Hepatic stellate cell (primary cell): ENCODE results near the gene MROH9.
"Not testable (repeated sequence)": the region's sequence is repeated elsewhere in the genome, so short reads cannot be mapped to it uniquely, and the experiment has no call there.

ENCODE experiments used
- DNase-seq: peaks from one replicate; pipeline ENCODE4 v3.0.0; 2011; ENCODE audit warnings: low spot score

Gene MROH9

GRCh38 chr1:170935231-170935630, at the start of gene MROH9:
MROH9 (plus strand) TSS chr1:170935534; CDS start chr1:170945557, 10,023 bp downstream.
- DNase-seq = no peak

- no peak for DNase-seq
Observed at GRCh38 chr1:170885551-170885950, 49.8 kb upstream of the MROH9 start.

- no peak for DNase-seq
Observed at GRCh38 chr1:170886460-170886859, 48.9 kb upstream of the MROH9 start.

GRCh38 chr1:170887726-170888125, 47.6 kb upstream of the MROH9 start:
- DNase-seq = no peak

GRCh38 chr1:170891872-170892271, 43.5 kb upstream of the MROH9 start:
- no peak for DNase-seq

- no peak for DNase-seq
Observed at GRCh38 chr1:170893655-170894297, 41.6 kb upstream of the MROH9 start.

- DNase-seq = no peak
Observed at GRCh38 chr1:170903961-170904360, 31.4 kb upstream of the MROH9 start.

GRCh38 chr1:170908942-170909341, 26.4 kb upstream of the MROH9 start:
- DNase-seq = no peak

- DNase-seq = peak; percentile 36
Observed at GRCh38 chr1:170910273-170910672, 25.1 kb upstream of the MROH9 start.

GRCh38 chr1:170917373-170917772, 18.0 kb upstream of the MROH9 start:
- no peak for DNase-seq

- not testable (repeated sequence) for DNase-seq
Observed at GRCh38 chr1:170924656-170925055, 10.7 kb upstream of the MROH9 start.

- no peak for DNase-seq
Observed at GRCh38 chr1:170927955-170928840, 7.1 kb upstream of the MROH9 start.

- DNase-seq = peak; percentile 22
Observed at GRCh38 chr1:170929412-170929834, 5.9 kb upstream of the MROH9 start.

GRCh38 chr1:170929835-170930554, 5.3 kb upstream of the MROH9 start:
- peak; percentile 52 for DNase-seq

- no peak for DNase-seq
Observed at GRCh38 chr1:170931650-170932049, 3.7 kb upstream of the MROH9 start.

- DNase-seq = no peak
Observed at GRCh38 chr1:170932236-170932635, 3.1 kb upstream of the MROH9 start.

- DNase-seq = no peak
Observed at GRCh38 chr1:170938281-170938680, 2.9 kb downstream of the MROH9 start.

GRCh38 chr1:170939476-170939875, 4.1 kb downstream of the MROH9 start:
- no peak for DNase-seq

GRCh38 chr1:170951744-170952143, 16.4 kb downstream of the MROH9 start:
- DNase-seq = not testable (repeated sequence)

- DNase-seq = peak; percentile 2
Observed at GRCh38 chr1:170959385-170959784, 24.1 kb downstream of the MROH9 start.

- no peak for DNase-seq
Observed at GRCh38 chr1:170964506-170964905, 29.2 kb downstream of the MROH9 start.

GRCh38 chr1:170967042-170967910, 31.9 kb downstream of the MROH9 start:
- peak; percentile 8 for DNase-seq
